OCI-LY7 (cell line): Measurements from ENCODE around the gene VAT1L. TPM values are rescaled to one million over a fixed set of nuclear protein-coding genes. Genes with fewer than 3 reads are reported as not detected.

Experiments
- BruUV-seq: library from RNA; stranded (reverse); fragments of 400-500 nt; replicated peaks from 2 replicates; lab custom pipeline; 2021; lab: Mats Ljungman, UMichigan
- CTCF ChIA-PET: fragments of 300-600 bp; sonication (Branson Sonifier 250); formaldehyde crosslinking; loops from one replicate; lab custom pipeline; 2022; ENCODE audit warnings: antibody characterized with exemption; ENCODE audit not compliant: unreplicated experiment; lab: Charles Lee
- POLR2A ChIA-PET: fragments of 300-600 bp; sonication (Branson Sonifier 250); formaldehyde crosslinking; loops from one replicate; lab custom pipeline; 2022; ENCODE audit warnings: antibody characterized with exemption; lab: Charles Lee
- DNase-seq: peaks from one replicate; pipeline ENCODE4 v3.0.0-alpha.2; 2015; ENCODE audit warnings: low spot score
- H2AFZ ChIP-seq: fragments of 200-600 bp; sonication (generic), shearing (Covaris generic); 2 replicates; pipeline ENCODE4 v1.6.1; 2014; ENCODE audit warnings: mild to moderate bottlenecking, antibody characterized with exemption, low read length, moderate library complexity
- H3K27ac ChIP-seq: fragments of 200-600 bp; sonication (generic); 2 replicates; pipeline ENCODE4 v1.5.1; 2014; ENCODE audit warnings: mixed run types, low read depth, mild to moderate bottlenecking, moderate library complexity, low read length, inconsistent platforms; ENCODE audit not compliant: poor library complexity, severe bottlenecking
- H3K36me3 ChIP-seq: fragments of 200-600 bp; sonication (generic); 2 replicates; pipeline ENCODE4 v1.6.1; 2014; ENCODE audit warnings: mild to moderate bottlenecking, antibody characterized with exemption, low read length, moderate library complexity, mixed read lengths; ENCODE audit not compliant: insufficient read depth
- H3K4me1 ChIP-seq: fragments of 200-600 bp; sonication (generic); 2 replicates; pipeline ENCODE4 v1.5.1; 2014; ENCODE audit warnings: mild to moderate bottlenecking, low read length; ENCODE audit not compliant: insufficient read depth, poor library complexity, severe bottlenecking
- H3K4me2 ChIP-seq: fragments of 200-600 bp; sonication (generic); 2 replicates; pipeline ENCODE4 v1.6.1; 2014; ENCODE audit warnings: mild to moderate bottlenecking, low read length
- H3K4me3 ChIP-seq: fragments of 200-600 bp; sonication (generic); 2 replicates; pipeline ENCODE4 v1.5.1; 2014; ENCODE audit warnings: mild to moderate bottlenecking, low read depth, low read length; ENCODE audit not compliant: poor library complexity, severe bottlenecking
- H3K79me2 ChIP-seq: fragments of 200-600 bp; sonication (generic); 2 replicates; pipeline ENCODE4 v1.6.1; 2016; ENCODE audit warnings: low read depth, mild to moderate bottlenecking, low read length, moderate library complexity, mixed read lengths; ENCODE audit not compliant: insufficient read depth
- H3K9me2 ChIP-seq: fragments of 200-600 bp; sonication (generic); 2 replicates; pipeline ENCODE4 v1.6.1; 2016; ENCODE audit warnings: mild to moderate bottlenecking, low read length, mixed read lengths; ENCODE audit not compliant: insufficient read depth
- H3K9me3 ChIP-seq: fragments of 200-600 bp; sonication (generic); 2 replicates; pipeline ENCODE4 v1.6.1; 2014; ENCODE audit warnings: mild to moderate bottlenecking, mixed run types, low read length, mixed read lengths
- H4K20me1 ChIP-seq: fragments of 200-600 bp; sonication (generic); 2 replicates; pipeline ENCODE4 v1.6.1; 2014; ENCODE audit warnings: mild to moderate bottlenecking, antibody characterized with exemption, low read length, moderate library complexity, mixed read lengths; ENCODE audit not compliant: insufficient read depth
- EZH2phosphoT487 ChIP-seq: fragments of 200-600 bp; sonication (generic); IDR thresholded peaks from 2 replicates; pipeline ENCODE4 v1.6.1; 2018; ENCODE audit warnings: low read depth, borderline replicate concordance, mild to moderate bottlenecking, mixed run types, antibody characterized with exemption, low read length, moderate library complexity, mixed read lengths
- intact Hi-C: fragments of 100-400 bp; cut with micrococcal nuclease; formaldehyde crosslinking; loops from one replicate; pipeline ENCODE4 v1.10.0; 2022; ENCODE audit not compliant: unreplicated experiment
- total RNA-seq, 2 experiments: library from RNA; depleted of rRNA in 1 of 2; stranded (reverse); fragments of >200 nt in 1 of 2; shearing (Covaris generic) in 1 of 2; gene quantifications; 2 replicates each; pipeline ENCODE4 v1.2.3, GENCODE V29; 2014 to 2022
- TF ChIP-seq, protein P1 (sequence below): fragments of 200-600 bp; sonication (generic); conservative IDR thresholded peaks from 2 replicates; pipeline ENCODE4 v1.5.1; 2014; ENCODE audit warnings: mild to moderate bottlenecking, antibody characterized with exemption, low read length, moderate library complexity, mixed read lengths

The VAT1L gene
- total RNA-seq, 2 experiments from 2014 or later, result not detected

DNA sequence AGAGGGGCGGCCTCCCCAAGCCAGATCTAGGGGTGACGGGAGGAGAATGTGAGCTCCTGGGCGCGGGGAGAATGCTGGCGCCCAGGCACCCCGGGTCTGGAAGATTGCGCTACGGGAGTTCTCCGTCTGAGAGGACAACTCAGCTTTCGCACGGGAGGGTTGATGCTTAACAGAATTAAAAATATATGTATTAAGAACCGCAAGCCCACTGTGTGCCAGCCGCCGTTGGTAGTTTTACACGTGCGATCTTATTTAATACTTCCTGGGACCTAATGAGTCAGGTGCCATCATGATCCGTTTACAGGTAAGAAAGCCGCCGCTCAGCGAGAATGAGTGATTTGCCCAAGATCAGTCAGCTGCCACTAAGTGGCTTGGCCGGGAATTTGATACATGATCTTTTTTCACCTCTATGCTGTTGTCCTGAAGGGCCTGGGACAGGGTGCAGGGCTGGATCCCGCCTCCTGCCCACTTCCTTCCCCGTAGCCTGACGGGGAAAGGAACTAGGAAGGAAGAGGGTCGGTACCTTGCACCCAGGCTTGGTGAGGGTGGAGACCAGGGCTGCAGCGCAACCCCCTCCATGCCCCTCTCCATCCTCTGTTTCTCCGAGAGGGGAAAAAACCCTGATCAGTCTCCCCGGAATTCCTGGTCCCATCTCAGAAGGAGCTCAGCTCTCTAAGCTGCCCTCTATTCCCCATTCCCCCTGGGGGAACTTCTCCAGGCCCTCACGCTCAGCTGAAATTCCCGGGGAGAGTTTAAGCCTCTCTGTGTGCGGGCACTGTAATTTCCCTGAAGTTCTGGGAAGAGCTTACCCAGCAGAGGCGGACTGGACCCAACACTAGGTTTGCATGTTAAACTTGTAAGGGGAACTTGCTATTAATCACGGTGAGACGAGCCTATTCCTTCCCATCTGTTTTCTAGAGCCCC lies 983 bp downstream of the VAT1L start:
- no peaks in the 10 kb centered on the region for H3K36me3 ChIP-seq
- H3K79me2 ChIP-seq, result no peaks in the 10 kb centered on the region
- no peak overlapping the region for H3K27ac ChIP-seq
- no peaks in the 10 kb centered on the region for H4K20me1 ChIP-seq
- H3K9me2 ChIP-seq, result no peaks in the 10 kb centered on the region
- intact Hi-C loops, result no loop called here
- H3K9me3 ChIP-seq, result no peaks in the 10 kb centered on the region
- no peak overlapping the region for H3K4me2 ChIP-seq
- no peak overlapping the region for H2AFZ ChIP-seq
- ChIA-PET CTCF (interaction anchor here (0.6 kb wide), 1 partner anchor 319 kb away, joined by 4 read pairs; no protein-coding TSS in a partner anchor), POLR2A (no interaction called here)
- BruUV-seq, result no TSS peak
- DNase-seq, result no peak
- no peaks in the 10 kb centered on the region for H3K4me1 ChIP-seq
- H3K4me3 ChIP-seq, result no peak overlapping the region
- no peak for TF ChIP-seq EZH2phosphoT487
- TF ChIP-seq, protein P1, sequence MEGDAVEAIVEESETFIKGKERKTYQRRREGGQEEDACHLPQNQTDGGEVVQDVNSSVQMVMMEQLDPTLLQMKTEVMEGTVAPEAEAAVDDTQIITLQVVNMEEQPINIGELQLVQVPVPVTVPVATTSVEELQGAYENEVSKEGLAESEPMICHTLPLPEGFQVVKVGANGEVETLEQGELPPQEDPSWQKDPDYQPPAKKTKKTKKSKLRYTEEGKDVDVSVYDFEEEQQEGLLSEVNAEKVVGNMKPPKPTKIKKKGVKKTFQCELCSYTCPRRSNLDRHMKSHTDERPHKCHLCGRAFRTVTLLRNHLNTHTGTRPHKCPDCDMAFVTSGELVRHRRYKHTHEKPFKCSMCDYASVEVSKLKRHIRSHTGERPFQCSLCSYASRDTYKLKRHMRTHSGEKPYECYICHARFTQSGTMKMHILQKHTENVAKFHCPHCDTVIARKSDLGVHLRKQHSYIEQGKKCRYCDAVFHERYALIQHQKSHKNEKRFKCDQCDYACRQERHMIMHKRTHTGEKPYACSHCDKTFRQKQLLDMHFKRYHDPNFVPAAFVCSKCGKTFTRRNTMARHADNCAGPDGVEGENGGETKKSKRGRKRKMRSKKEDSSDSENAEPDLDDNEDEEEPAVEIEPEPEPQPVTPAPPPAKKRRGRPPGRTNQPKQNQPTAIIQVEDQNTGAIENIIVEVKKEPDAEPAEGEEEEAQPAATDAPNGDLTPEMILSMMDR, result no peak

DNA sequence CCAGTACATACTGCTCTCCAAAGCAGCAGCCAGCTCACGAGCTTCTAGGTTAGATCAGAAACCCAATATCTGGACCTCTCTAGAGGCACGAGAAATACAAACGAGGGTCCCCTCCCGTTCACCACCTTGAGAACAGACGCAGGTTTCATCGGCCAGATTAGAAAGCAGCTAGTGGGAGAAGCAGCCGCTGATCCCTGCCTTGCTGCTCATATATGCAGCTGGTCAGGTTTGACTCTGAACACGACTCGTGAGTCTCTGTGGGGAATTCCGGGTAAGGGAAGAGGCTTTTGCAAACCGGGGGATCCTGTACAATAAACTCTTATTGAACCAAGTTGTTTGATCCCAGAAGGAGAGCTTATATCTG lies 1.6 kb downstream of the VAT1L start:
- no TSS peak for BruUV-seq
- no peak overlapping the region for H3K27ac ChIP-seq
- H3K4me1 ChIP-seq, result no peaks in the 10 kb centered on the region
- H3K4me2 ChIP-seq, result no peak overlapping the region
- no peak overlapping the region for H2AFZ ChIP-seq
- H3K4me3 ChIP-seq, result no peak overlapping the region
- intact Hi-C loops, result no loop called here
- POLR2A ChIA-PET, result no interaction called here
- no peaks in the 10 kb centered on the region for H3K9me2 ChIP-seq
- no peak for TF ChIP-seq EZH2phosphoT487
- TF ChIP-seq, protein P1, result no peak
- no peaks in the 10 kb centered on the region for H4K20me1 ChIP-seq
- CTCF ChIA-PET, result interaction anchor here (0.6 kb wide), 1 partner anchor 318 kb away, joined by 4 read pairs; no protein-coding TSS in a partner anchor
- no peak for DNase-seq
- H3K79me2 ChIP-seq, result no peaks in the 10 kb centered on the region
- H3K9me3 ChIP-seq, result no peaks in the 10 kb centered on the region
- H3K36me3 ChIP-seq, result no peaks in the 10 kb centered on the region

DNA sequence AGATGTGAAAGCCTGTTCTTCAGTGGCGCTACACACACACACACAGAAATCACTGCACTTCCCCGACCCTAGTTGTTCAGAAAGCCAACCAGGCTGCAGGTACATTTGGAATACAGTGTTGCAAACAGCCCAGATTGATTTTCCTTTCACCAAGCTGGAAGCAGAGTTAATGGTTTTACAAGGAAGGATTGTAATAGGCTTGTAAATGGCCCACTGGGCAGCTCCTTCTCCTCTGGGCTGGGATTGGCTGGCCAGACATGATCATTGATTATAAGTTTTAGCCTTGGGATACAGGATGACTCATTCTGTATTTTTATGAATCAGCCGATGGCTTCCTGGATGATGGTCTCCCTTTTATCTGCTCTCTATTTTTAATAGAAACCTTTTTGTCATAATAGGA lies 2.5 kb downstream of the VAT1L start:
- Histone ChIP-seq H3K4me1 (no peaks in the 10 kb centered on the region), H3K79me2 (no peaks in the 10 kb centered on the region), H2AFZ (no peak overlapping the region), H3K4me2 (no peak overlapping the region), H3K27ac (no peak overlapping the region), H3K4me3 (no peak overlapping the region), H3K9me2 (no peaks in the 10 kb centered on the region), H3K9me3 (no peaks in the 10 kb centered on the region), H3K36me3 (no peaks in the 10 kb centered on the region), H4K20me1 (no peaks in the 10 kb centered on the region)
- TF ChIP-seq EZH2phosphoT487, result no peak
- TF ChIP-seq, protein P1, result no peak
- ChIA-PET CTCF (no interaction called here), POLR2A (no interaction called here)
- intact Hi-C loops, result no loop called here
- BruUV-seq, result no TSS peak
- no peak for DNase-seq
